WTC11 (cell line): ENCODE data around the gene KRT4.

Experiments
- CBFB ChIP-seq: sonication (generic); formaldehyde crosslinking; IDR thresholded peaks from 2 replicates; pipeline ENCODE4 v1.8.1; 2022; ENCODE audit warnings: mild to moderate bottlenecking, low read depth, missing genetic modification reagents
- FOXJ3 ChIP-seq: sonication (generic); formaldehyde crosslinking; IDR thresholded peaks from 2 replicates; pipeline ENCODE4 v1.9.0; 2021; ENCODE audit warnings: missing genetic modification reagents, mild to moderate bottlenecking, borderline replicate concordance
- NR1H2 ChIP-seq: sonication (generic); formaldehyde crosslinking; IDR thresholded peaks from 2 replicates; pipeline ENCODE4 v1.9.0; 2021; ENCODE audit warnings: mild to moderate bottlenecking, moderate library complexity, missing genetic modification reagents
- RELA ChIP-seq: sonication (generic); formaldehyde crosslinking; IDR thresholded peaks from 2 replicates; pipeline ENCODE4 v1.8.1; 2022; ENCODE audit warnings: missing genetic modification reagents, mild to moderate bottlenecking, borderline replicate concordance
- TF ChIP-seq, protein P1 (sequence below): fragments of 200-600 bp; IDR thresholded peaks from 2 replicates; pipeline ENCODE4 v1.8.0; 2022; ENCODE audit warnings: antibody characterized with exemption
- TF ChIP-seq, protein P2 (sequence below): sonication (generic); formaldehyde crosslinking; IDR thresholded peaks from 2 replicates; pipeline ENCODE4 v1.8.0; 2022; ENCODE audit warnings: mild to moderate bottlenecking, missing genetic modification reagents

DNA sequence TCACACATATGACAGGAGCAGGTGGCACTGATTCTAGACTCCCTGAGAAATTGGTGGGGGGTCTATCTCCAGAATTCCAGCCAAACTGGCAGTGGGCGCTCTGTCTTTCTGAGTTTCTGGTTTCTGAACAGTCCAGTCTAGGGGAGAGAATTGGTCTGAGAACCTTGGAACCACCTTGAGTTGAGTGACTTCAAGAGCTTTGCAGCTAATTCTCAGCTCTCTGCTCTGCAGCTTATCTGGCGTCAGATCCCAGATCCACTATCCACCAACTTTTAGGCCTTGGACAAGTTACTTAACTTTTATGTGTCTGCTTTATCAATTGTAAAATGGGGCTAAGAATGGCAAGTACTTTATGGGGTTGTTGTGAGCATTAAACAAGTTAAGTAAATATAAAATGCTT lies 35.1 kb downstream of the KRT4 start:
- TF ChIP-seq RELA (CRISPR knock-in tag) = no peak
- no peak for TF ChIP-seq CBFB (CRISPR knock-in tag)
- TF ChIP-seq, protein P1, sequence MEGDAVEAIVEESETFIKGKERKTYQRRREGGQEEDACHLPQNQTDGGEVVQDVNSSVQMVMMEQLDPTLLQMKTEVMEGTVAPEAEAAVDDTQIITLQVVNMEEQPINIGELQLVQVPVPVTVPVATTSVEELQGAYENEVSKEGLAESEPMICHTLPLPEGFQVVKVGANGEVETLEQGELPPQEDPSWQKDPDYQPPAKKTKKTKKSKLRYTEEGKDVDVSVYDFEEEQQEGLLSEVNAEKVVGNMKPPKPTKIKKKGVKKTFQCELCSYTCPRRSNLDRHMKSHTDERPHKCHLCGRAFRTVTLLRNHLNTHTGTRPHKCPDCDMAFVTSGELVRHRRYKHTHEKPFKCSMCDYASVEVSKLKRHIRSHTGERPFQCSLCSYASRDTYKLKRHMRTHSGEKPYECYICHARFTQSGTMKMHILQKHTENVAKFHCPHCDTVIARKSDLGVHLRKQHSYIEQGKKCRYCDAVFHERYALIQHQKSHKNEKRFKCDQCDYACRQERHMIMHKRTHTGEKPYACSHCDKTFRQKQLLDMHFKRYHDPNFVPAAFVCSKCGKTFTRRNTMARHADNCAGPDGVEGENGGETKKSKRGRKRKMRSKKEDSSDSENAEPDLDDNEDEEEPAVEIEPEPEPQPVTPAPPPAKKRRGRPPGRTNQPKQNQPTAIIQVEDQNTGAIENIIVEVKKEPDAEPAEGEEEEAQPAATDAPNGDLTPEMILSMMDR = no peak
- TF ChIP-seq, protein P2, sequence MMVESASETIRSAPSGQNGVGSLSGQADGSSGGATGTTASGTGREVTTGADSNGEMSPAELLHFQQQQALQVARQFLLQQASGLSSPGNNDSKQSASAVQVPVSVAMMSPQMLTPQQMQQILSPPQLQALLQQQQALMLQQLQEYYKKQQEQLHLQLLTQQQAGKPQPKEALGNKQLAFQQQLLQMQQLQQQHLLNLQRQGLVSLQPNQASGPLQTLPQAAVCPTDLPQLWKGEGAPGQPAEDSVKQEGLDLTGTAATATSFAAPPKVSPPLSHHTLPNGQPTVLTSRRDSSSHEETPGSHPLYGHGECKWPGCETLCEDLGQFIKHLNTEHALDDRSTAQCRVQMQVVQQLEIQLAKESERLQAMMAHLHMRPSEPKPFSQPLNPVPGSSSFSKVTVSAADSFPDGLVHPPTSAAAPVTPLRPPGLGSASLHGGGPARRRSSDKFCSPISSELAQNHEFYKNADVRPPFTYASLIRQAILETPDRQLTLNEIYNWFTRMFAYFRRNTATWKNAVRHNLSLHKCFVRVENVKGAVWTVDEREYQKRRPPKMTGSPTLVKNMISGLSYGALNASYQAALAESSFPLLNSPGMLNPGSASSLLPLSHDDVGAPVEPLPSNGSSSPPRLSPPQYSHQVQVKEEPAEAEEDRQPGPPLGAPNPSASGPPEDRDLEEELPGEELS = no peak
- no peak for TF ChIP-seq NR1H2 (CRISPR knock-in tag)
- TF ChIP-seq FOXJ3 (CRISPR knock-in tag) = no peak
